Liver (tissue), 3 donors: ENCODE measurements around the gene ECM2.

ENCODE experiments used
- FOXA1 ChIP-seq: IDR thresholded peaks from 2 replicates; pipeline ENCODE4 v1.6.1; 2016; ENCODE audit warnings: antibody characterized with exemption
- HNF4A ChIP-seq, 2 donors: conservative IDR thresholded peaks; 2 replicates each; pipeline ENCODE4 v1.6.1; 2016; ENCODE audit warnings: antibody characterized with exemption in 2 of 2, mild to moderate bottlenecking in 2 of 2
- JUND ChIP-seq, 2 donors: IDR thresholded peaks; 2 replicates each; pipeline ENCODE4 v1.6.1; 2016; ENCODE audit warnings: antibody characterized with exemption in 2 of 2
- RAD21 ChIP-seq, 2 donors: IDR thresholded peaks; 2 replicates each; pipeline ENCODE4 v1.6.1; 2016; ENCODE audit warnings: antibody characterized with exemption in 2 of 2, mild to moderate bottlenecking in 2 of 2
- RXRA ChIP-seq, 2 donors: IDR thresholded peaks; 2 replicates each; pipeline ENCODE4 v1.6.1; 2017 to 2018; ENCODE audit warnings: antibody characterized with exemption in 2 of 2, mild to moderate bottlenecking in 1 of 2
- SP1 ChIP-seq: IDR thresholded peaks from 2 replicates; pipeline ENCODE4 v1.6.1; 2018; ENCODE audit warnings: antibody characterized with exemption, mild to moderate bottlenecking
- TF ChIP-seq, protein P1 (sequence below): fragments of 150-350 bp; IDR thresholded peaks from 2 replicates; pipeline ENCODE4 v1.5.1; 2017; ENCODE audit warnings: improper control_type of control experiment, low read depth, low read length; ENCODE audit not compliant: missing input control
- TF ChIP-seq, protein P2 (sequence below): IDR thresholded peaks from 2 replicates; pipeline ENCODE4 v1.6.1; 2016; ENCODE audit warnings: antibody characterized with exemption
- TF ChIP-seq, protein P3 (sequence below): IDR thresholded peaks from 2 replicates; pipeline ENCODE4 v1.6.1; 2016; ENCODE audit warnings: antibody characterized with exemption
- TF ChIP-seq, protein P4 (sequence below): IDR thresholded peaks from 2 replicates; pipeline ENCODE4 v1.6.1; 2016; ENCODE audit warnings: antibody characterized with exemption, mild to moderate bottlenecking
- donor health status: healthy.
- donor health status: healthy.

DNA sequence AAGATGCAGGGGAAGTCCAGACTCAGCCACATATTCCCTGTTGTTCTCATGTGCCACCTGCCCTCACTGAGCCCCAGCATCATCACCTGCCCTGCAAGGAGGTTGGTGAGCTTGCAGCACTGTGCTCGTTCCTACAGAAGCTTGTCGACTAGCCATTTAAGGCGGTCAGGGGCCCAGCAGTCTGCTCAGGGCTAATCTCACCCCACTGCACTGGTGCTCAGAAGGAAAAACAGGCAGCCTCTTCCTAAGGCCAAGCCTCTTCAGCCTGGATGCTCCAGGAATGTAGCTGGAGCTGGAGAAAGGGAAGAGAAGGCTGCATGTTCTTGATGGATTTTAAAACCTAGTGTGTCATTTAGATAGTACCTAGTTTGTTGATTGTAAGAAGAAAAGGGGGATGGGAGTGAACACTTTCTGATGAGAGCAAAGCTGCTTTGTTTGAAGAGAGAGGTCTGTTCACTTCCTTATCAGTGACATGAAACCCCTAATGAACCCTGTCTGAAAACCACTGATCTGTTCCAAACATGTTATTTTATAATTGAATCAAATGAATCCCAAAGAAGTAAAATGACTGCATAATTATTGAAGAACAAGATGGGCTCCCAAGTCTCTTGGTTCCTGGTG is 42.9 kb downstream of the ECM2 start:
- TF ChIP-seq, protein P1, sequence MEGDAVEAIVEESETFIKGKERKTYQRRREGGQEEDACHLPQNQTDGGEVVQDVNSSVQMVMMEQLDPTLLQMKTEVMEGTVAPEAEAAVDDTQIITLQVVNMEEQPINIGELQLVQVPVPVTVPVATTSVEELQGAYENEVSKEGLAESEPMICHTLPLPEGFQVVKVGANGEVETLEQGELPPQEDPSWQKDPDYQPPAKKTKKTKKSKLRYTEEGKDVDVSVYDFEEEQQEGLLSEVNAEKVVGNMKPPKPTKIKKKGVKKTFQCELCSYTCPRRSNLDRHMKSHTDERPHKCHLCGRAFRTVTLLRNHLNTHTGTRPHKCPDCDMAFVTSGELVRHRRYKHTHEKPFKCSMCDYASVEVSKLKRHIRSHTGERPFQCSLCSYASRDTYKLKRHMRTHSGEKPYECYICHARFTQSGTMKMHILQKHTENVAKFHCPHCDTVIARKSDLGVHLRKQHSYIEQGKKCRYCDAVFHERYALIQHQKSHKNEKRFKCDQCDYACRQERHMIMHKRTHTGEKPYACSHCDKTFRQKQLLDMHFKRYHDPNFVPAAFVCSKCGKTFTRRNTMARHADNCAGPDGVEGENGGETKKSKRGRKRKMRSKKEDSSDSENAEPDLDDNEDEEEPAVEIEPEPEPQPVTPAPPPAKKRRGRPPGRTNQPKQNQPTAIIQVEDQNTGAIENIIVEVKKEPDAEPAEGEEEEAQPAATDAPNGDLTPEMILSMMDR, result no peak
- TF ChIP-seq HNF4A (conservative IDR thresholded peaks at IDR 0.05) (no peak), JUND (IDR thresholded peaks at IDR 0.05) (no peak), SP1 (no peak), FOXA1 (no peak), RAD21 (IDR thresholded peaks at IDR 0.05) (no peak), RXRA (IDR thresholded peaks at IDR 0.05) (no peak)
- TF ChIP-seq, protein P2, sequence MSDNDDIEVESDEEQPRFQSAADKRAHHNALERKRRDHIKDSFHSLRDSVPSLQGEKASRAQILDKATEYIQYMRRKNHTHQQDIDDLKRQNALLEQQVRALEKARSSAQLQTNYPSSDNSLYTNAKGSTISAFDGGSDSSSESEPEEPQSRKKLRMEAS, result no peak
- TF ChIP-seq, protein P3, sequence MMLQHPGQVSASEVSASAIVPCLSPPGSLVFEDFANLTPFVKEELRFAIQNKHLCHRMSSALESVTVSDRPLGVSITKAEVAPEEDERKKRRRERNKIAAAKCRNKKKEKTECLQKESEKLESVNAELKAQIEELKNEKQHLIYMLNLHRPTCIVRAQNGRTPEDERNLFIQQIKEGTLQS, result no peak
- TF ChIP-seq, protein P4, sequence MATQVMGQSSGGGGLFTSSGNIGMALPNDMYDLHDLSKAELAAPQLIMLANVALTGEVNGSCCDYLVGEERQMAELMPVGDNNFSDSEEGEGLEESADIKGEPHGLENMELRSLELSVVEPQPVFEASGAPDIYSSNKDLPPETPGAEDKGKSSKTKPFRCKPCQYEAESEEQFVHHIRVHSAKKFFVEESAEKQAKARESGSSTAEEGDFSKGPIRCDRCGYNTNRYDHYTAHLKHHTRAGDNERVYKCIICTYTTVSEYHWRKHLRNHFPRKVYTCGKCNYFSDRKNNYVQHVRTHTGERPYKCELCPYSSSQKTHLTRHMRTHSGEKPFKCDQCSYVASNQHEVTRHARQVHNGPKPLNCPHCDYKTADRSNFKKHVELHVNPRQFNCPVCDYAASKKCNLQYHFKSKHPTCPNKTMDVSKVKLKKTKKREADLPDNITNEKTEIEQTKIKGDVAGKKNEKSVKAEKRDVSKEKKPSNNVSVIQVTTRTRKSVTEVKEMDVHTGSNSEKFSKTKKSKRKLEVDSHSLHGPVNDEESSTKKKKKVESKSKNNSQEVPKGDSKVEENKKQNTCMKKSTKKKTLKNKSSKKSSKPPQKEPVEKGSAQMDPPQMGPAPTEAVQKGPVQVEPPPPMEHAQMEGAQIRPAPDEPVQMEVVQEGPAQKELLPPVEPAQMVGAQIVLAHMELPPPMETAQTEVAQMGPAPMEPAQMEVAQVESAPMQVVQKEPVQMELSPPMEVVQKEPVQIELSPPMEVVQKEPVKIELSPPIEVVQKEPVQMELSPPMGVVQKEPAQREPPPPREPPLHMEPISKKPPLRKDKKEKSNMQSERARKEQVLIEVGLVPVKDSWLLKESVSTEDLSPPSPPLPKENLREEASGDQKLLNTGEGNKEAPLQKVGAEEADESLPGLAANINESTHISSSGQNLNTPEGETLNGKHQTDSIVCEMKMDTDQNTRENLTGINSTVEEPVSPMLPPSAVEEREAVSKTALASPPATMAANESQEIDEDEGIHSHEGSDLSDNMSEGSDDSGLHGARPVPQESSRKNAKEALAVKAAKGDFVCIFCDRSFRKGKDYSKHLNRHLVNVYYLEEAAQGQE, result no peak
